ACHN (cell line): ENCODE results near the gene PPCDC.
"Not testable (repeated sequence)": the region's sequence is repeated elsewhere in the genome, so short reads cannot be mapped to it uniquely, and the experiment has no call there.

Source experiments
- DNase-seq: peaks from one replicate; pipeline ENCODE4 v3.0.0-alpha.2; 2015
- in situ Hi-C: cut with HindIII; loops from 2 replicates; pipeline ENCODE4 v1.10.0; 2017; ENCODE audit warnings: low sequenced_read_pairs, low pct_ligation_motif_present, low pct_unique_long_range_greater_than_20kb

PPCDC gene

GRCh38 chr15:75090388-75090734 is 67.0 kb downstream of the PPCDC start:
- in situ Hi-C loops = no loop called here

GRCh38 chr15:75091814-75092213 is 68.4 kb downstream of the PPCDC start:
- DNase-seq = no peak
- in situ Hi-C loops = no loop called here

More at GRCh38 chr15:75090388-75090734, 67.0 kb downstream of the PPCDC start:
- no peak for DNase-seq

- in situ Hi-C loops, DNase-seq: not testable (repeated sequence)
Observed at GRCh38 chr15:75094961-75095478, 71.6 kb downstream of the PPCDC start.

GRCh38 chr15:75095594-75095993 is 72.2 kb downstream of the PPCDC start:
- DNase-seq = no peak
- in situ Hi-C loops = no loop called here

- DNase-seq = no peak
- in situ Hi-C loops = no loop called here
Observed at GRCh38 chr15:75097939-75098338, 74.5 kb downstream of the PPCDC start.

GRCh38 chr15:75098404-75098803 is 75.0 kb downstream of the PPCDC start:
- no peak for DNase-seq
- in situ Hi-C loops = no loop called here
